ENCODE data around the gene SORL1.
"Not testable (repeated sequence)": the region's sequence is repeated elsewhere in the genome, so short reads cannot be mapped to it uniquely, and the experiment has no call there.

Gene SORL1

GRCh38 chr11:121503051-121503450, 50.9 kb downstream of the SORL1 start:
- DNase-seq, result no peak

GRCh38 chr11:121506237-121506636, 54.1 kb downstream of the SORL1 start:
- DNase-seq, result not testable (repeated sequence)

GRCh38 chr11:121508449-121508848, 56.3 kb downstream of the SORL1 start:
- DNase-seq, result no peak

- no peak for DNase-seq
These were observed 58.3 kb downstream of the SORL1 start for GRCh38 chr11:121510438-121510837.

GRCh38 chr11:121512468-121513465, 60.7 kb downstream of the SORL1 start:
- DNase-seq, result no peak

GRCh38 chr11:121513807-121514206, 61.7 kb downstream of the SORL1 start:
- DNase-seq, result no peak

- no peak for DNase-seq
These were observed 62.6 kb downstream of the SORL1 start for GRCh38 chr11:121514432-121515334.

GRCh38 chr11:121515335-121515671, 63.2 kb downstream of the SORL1 start:
- no peak for DNase-seq

- no peak for DNase-seq
These were observed 65.9 kb downstream of the SORL1 start for GRCh38 chr11:121517996-121518395.

GRCh38 chr11:121520243-121521144, 68.4 kb downstream of the SORL1 start:
- DNase-seq, result no peak

- DNase-seq, result no peak
These were observed 69.3 kb downstream of the SORL1 start for GRCh38 chr11:121521145-121522042.

- DNase-seq, result no peak
These were observed 70.2 kb downstream of the SORL1 start for GRCh38 chr11:121522043-121522941.

- no peak for DNase-seq
These were observed 71.6 kb downstream of the SORL1 start for GRCh38 chr11:121523581-121524232.

- no peak for DNase-seq
These were observed 72.1 kb downstream of the SORL1 start for GRCh38 chr11:121524233-121524631.

GRCh38 chr11:121525376-121525775, 73.3 kb downstream of the SORL1 start:
- no peak for DNase-seq

- no peak for DNase-seq
These were observed 78.1 kb downstream of the SORL1 start for GRCh38 chr11:121530257-121530656.

GRCh38 chr11:121533601-121534000, 81.5 kb downstream of the SORL1 start:
- no peak for DNase-seq

GRCh38 chr11:121534131-121535093, 82.3 kb downstream of the SORL1 start:
- no peak for DNase-seq

Data from stimulated activated CD8-positive, alpha-beta memory T cell treated with anti-CD3 and anti-CD28 coated beads, Interleukin-4, amount 100 ng/mL, for 48 hours (primary cell).